ENCODE results near the gene MCTP2. TPM values are rescaled to one million over a fixed set of nuclear protein-coding genes. Genes with fewer than 3 reads are reported as not detected.

The MCTP2 gene
- total and polyA plus RNA-seq, 9 of the 15 experiments (the other 6 are each of a cell fraction or from before 2014, with no cell fraction given): 0.07 TPM; not detected in 8

DNA sequence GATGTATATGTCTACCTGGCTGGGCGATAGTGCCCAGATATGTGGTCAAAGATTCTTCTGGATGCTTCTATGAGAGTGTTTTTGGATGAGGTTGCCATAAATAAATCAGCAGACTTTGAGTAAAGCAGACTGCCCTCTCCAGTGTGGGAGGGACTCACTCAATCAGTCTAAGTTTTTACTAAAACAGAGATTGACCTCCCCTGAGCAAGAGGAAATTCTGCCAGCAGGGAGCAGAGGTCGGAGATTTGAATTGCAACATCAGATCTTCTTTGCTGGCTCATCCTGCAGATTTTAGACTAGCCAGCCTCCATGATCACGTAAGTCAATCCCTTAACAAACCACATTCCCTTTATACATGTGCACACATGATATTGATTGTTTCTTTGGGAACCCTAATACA is 300.9 kb downstream of the MCTP2 start:
- Histone ChIP-seq H3K4me3 (no peak overlapping the region), H3K9me3 (replicated peaks; ENCODE audit: control insufficient read depth, insufficient read depth, low read depth, low read length) (no peaks in the 10 kb centered on the region; the same call in 1 of the 2 replicates), H2AFZ (ENCODE audit: low read depth, low read length) (no peak overlapping the region), H4K20me1 (replicated peaks; ENCODE audit: control insufficient read depth, insufficient read depth, low read length) (no peaks in the 10 kb centered on the region), H3K27ac (ENCODE audit: extremely low read depth, low read depth, low read length) (no peak overlapping the region), H3K9me1 (ENCODE audit: control insufficient read depth, insufficient read depth, low read length) (no peaks in the 10 kb centered on the region), H3K79me2 (ENCODE audit: control insufficient read depth, insufficient read depth, low read length) (no peaks in the 10 kb centered on the region), H3K27me3 (ENCODE audit: control insufficient read depth in 2 of 2, insufficient read depth in 2 of 2, low read length in 2 of 2) (no peaks in the 10 kb centered on the region), H3K4me2 (ENCODE audit: insufficient read depth, low read length) (no peak overlapping the region), H3K4me1 (replicated peaks in 1 of 2; ENCODE audit: control insufficient read depth in 2 of 2, insufficient read depth in 2 of 2, low read length in 2 of 2) (no peaks in the 10 kb centered on the region), H3K36me3 (ENCODE audit: control insufficient read depth, insufficient read depth, low read length) (no peaks in the 10 kb centered on the region), H3K9ac (ENCODE audit: insufficient read depth in 1 of 2, low read depth in 2 of 2, low read length in 2 of 2) (no peak overlapping the region)
- WGBS (ENCODE audit: insufficient coverage, low coverage, missing lambda C conversion rate): 0% methylated on average over 3 of the region's 3 CpGs
- in situ Hi-C loops (cut with MboI) (no loop called here), intact Hi-C loops (cut with micrococcal nuclease) (no loop called here)
- FAIRE-seq (no peak), ATAC-seq (no peak), DNase-seq (ENCODE audit: extremely low read depth in 1 of 4, low spot score in 3 of 4) (no peak)
- POLR2A ChIA-PET: no interaction called here
- BruUV-seq (replicated peaks): no TSS peak
- CTCF ChIA-PET (ENCODE audit: low intra/inter-chr PET ratio): no interaction called here
- TF ChIP-seq ILK (tag; IDR thresholded peaks at IDR 0.05; ENCODE audit: borderline replicate concordance, low read depth): no peak
- TF ChIP-seq NCOA2 (IDR thresholded peaks at IDR 0.05; ENCODE audit: partially characterized antibody in 2 of 2): no peak
- TF ChIP-seq JUN (IDR thresholded peaks at IDR 0.05; ENCODE audit: borderline replicate concordance, low read depth, low read length): no peak
- TF ChIP-seq JUN (CRISPR knock-in tag; IDR thresholded peaks at IDR 0.05; ENCODE audit: borderline replicate concordance): no peak
- no peak for TF ChIP-seq ZNF655 (CRISPR knock-in tag; IDR thresholded peaks at IDR 0.05)
- no peak for TF ChIP-seq MCM3 (IDR thresholded peaks at IDR 0.05)
- no peak for TF ChIP-seq BRD4 (IDR thresholded peaks at IDR 0.05)
- TF ChIP-seq ZNF76 (CRISPR knock-in tag; IDR thresholded peaks at IDR 0.05; ENCODE audit: borderline replicate concordance): no peak
- TF ChIP-seq TRIM25 (IDR thresholded peaks at IDR 0.05; ENCODE audit: borderline replicate concordance): no peak
- no peak for TF ChIP-seq MAX (CRISPR knock-in tag; IDR thresholded peaks at IDR 0.05)
- TF ChIP-seq, protein P1, sequence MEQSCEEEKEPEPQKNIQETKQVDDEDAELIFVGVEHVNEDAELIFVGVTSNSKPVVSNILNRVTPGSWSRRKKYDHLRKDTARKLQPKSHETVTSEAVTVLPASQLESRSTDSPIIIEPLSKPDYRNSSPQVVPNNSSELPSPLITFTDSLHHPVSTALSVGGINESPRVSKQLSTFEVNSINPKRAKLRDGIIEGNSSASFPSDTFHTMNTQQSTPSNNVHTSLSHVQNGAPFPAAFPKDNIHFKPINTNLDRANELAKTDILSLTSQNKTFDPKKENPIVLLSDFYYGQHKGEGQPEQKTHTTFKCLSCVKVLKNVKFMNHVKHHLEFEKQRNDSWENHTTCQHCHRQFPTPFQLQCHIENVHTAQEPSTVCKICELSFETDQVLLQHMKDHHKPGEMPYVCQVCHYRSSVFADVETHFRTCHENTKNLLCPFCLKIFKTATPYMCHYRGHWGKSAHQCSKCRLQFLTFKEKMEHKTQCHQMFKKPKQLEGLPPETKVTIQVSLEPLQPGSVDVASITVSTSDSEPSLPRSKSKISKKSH (CRISPR knock-in tag; IDR thresholded peaks at IDR 0.05): no peak
- TF ChIP-seq CEBPG (CRISPR knock-in tag; IDR thresholded peaks at IDR 0.05): no peak
- no peak for TF ChIP-seq CEBPG (tag; conservative IDR thresholded peaks at IDR 0.05 in 1 of 2, IDR thresholded peaks at IDR 0.05 in 1 of 2)
- TF ChIP-seq, protein P2, sequence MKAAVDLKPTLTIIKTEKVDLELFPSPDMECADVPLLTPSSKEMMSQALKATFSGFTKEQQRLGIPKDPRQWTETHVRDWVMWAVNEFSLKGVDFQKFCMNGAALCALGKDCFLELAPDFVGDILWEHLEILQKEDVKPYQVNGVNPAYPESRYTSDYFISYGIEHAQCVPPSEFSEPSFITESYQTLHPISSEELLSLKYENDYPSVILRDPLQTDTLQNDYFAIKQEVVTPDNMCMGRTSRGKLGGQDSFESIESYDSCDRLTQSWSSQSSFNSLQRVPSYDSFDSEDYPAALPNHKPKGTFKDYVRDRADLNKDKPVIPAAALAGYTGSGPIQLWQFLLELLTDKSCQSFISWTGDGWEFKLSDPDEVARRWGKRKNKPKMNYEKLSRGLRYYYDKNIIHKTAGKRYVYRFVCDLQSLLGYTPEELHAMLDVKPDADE (conservative IDR thresholded peaks at IDR 0.05; ENCODE audit: control insufficient read depth, low read depth, low read length): no peak
- TF ChIP-seq XRCC3 (IDR thresholded peaks at IDR 0.05): no peak
- TF ChIP-seq RAD21 (CRISPR knock-in tag; conservative IDR thresholded peaks at IDR 0.05 in 1 of 2, IDR thresholded peaks at IDR 0.05 in 1 of 2): no peak

Measured in K562 (cell line).